Stimulated activated CD8-positive, alpha-beta memory T cell treated with anti-CD3 and anti-CD28 coated beads, Interleukin-4, amount 100 ng/mL, for 48 hours (primary cell): Measurements from ENCODE around the gene CCDC92B.
"Not testable (repeated sequence)": the region's sequence is repeated elsewhere in the genome, so short reads cannot be mapped to it uniquely, and the experiment has no call there.

Source experiments
- DNase-seq: peaks from one replicate; pipeline ENCODE4 v3.0.0-alpha.2; 2020

The CCDC92B gene

GRCh38 chr17:2749058-2749783 is at the start of gene CCDC92B:
Gene CCDC92B (minus strand): TSS chr17:2749652. CDS start chr17:2735145, 14,507 bp downstream.
- DNase-seq: no peak

- no peak for DNase-seq
Observed at GRCh38 chr17:2798678-2799077, 49.2 kb upstream of the CCDC92B start.

DNA sequence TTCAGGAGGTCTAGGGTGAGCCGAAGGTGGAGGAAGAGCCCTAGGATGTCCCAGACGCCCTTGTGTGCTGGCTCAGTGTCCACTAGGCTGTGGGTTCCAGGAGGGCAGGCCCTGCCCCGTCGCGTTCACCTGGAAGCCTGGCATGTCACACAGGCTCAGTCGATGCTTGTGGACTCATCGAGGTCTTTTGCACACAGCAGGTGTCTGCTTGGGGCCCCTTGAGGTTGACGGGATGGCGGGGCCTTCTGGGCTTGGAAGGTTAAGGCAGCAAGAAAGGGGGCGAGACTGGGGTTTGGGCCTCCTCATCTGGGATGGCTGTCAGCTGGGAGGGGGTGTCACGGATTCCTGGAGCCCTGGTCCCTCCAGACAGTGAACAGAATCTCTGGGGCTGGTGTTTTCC is 48.7 kb upstream of the CCDC92B start:
- DNase-seq: no peak

- DNase-seq: no peak
Observed at GRCh38 chr17:2797637-2798036, 48.2 kb upstream of the CCDC92B start.

DNA sequence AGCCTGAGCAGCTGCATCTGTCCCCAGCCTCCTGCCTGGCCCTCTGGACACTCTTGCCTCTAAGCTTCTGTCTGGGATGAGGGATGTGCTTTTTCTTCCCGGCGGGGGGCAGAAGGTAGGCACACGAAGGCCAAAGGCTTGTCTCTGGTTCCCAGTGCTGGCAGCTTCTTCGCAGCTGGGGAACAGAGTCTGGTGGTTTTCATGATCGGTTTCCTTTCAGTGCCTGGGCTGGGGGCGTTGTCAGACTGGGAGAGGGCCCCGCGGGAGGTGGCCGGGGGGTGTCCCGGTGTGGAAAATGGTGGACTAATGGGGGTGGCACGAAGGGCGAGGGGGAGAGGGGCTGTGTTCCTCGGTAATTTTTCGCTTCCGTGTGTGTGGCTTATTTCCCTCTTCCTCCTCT is 47.8 kb upstream of the CCDC92B start:
- no peak for DNase-seq

DNA sequence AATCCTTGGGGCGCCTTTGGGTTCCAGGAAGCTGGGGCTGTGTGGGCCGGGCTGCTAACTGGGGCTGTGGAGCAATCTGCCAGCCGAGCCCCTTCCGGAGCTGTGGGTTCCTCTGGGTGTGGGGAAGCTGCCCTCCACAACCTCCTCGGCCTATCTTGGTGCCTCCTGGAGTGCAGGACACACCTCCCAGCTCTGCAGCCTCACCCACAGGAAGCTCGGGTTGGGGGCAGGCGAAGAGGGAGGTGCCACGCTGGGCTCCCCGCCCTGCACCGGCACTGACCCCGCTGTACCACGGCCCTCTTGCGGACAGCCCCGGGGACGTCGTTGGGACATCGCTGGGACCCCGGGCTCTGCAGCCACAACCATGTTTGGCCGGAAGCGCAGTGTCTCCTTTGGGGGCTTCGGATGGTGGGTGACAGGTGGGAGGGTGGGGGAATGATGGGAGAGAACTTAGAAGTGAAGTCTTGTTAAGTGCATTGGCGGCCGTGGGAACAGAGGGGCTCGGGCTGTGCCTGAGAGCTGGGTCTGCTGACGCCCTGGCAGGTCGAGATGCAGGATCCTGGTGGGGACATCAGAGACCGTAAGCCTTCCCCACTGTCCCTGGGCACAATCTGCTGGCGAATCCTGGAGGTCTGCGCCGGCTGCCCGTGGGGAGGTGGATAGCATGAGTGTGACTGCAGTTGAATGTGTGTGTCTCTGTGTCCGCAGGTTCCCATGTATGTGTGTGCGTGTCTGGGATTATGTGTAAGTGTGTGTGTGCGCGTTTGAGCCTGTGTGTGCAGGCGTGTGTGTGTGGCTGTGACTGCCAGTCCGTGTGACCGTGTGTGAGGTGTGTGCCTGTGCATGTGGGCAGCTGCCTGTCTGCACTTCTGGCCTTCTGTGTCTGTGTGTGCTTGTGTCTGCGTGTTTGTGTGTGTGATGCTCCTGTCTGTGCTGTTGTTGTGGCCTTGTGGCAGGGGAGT is 47.0 kb upstream of the CCDC92B start, which contains the start of gene RAP1GAP2:
Gene RAP1GAP2, plus strand, starts transcription at position 275 of the 962 bp plus-strand sequence. Its CDS starts 90 bp downstream, at position 365.
- DNase-seq: peak; percentile 67

- DNase-seq: no peak
Observed at GRCh38 chr17:2795441-2796163, 46.1 kb upstream of the CCDC92B start.

DNA sequence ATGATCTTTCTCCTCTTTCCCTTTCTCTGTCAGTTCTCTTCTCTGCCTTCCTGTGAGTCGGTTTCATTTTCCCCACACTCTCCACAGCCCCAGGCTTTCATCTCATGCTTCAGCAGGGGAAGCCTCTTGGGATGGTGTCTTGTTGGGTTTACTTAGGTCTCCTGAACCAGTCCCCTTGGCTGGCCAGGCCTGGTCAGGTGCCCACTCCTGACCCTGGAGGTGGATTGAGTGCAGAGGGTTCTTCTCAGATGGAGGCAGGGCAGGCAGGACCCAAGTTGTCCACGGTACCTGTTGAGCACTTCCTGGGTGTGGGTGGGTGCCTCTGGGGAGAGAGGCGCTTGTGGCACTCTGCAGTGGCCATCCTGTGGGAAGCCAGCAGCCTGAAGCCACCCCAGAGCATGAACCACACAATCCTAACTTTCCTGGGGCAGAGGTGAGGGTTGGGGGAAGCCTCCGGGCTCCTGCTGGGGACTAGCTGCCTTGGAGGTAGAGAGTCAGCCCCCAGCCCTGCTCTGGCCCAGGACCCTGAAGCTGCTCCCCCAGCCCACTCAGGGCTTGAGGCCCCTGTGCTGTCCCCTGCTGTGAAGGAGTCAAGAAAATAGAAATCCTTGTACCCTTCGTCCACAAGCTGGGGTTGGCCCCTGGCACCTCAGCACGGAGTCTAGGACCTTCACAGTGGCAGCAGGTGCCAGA is 44.8 kb upstream of the CCDC92B start:
- no peak for DNase-seq

- DNase-seq: peak; percentile 86
Observed at GRCh38 chr17:2792366-2793169, 43.1 kb upstream of the CCDC92B start.

GRCh38 chr17:2789700-2790099 is 40.2 kb upstream of the CCDC92B start:
- no peak for DNase-seq

- peak; percentile 96 for DNase-seq
Observed at GRCh38 chr17:2786176-2786881, 36.9 kb upstream of the CCDC92B start.

DNA sequence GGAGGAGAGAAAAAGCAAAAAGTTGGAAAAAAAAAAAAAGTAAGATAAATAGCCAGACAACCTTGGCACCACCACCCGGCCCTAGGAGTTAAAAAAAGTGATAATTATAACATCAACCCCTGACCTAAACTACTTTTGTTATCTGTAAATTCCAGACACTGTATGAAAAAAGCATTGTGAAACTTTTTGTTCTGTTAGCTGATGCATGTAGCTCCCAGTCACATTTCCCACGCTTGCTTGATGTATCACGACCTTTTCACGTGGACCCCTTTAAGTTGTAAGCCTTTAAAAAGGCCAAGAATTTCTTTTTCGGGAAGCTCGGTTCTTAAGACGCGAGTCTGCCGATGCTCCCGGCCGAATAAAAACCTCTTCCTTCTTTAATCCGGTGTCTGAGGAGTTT is 35.9 kb upstream of the CCDC92B start:
- DNase-seq: not testable (repeated sequence)

- no peak for DNase-seq
Observed at GRCh38 chr17:2784864-2785263, 35.4 kb upstream of the CCDC92B start.

- no peak for DNase-seq
Observed at GRCh38 chr17:2783310-2784030, 34.0 kb upstream of the CCDC92B start.

DNA sequence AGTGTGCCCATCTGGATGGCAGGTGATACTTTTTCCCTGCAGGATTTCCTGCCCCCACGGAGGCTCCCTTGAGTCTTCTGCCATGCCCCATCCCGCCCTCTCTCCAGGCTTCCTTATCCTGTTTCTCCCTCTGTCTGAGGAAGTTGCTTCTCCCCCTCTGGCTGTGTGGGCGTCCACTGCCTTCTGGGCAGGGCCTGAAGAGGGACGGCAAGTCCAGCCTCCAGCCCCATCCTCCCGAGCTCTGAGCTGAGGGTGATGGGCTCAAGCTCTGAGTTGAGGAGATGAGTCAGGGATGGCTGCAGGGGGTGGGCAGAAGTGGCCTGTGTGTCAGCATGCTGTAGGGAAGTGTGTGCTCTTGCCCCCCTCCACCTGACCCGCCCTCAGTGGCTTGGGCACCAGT is 32.6 kb upstream of the CCDC92B start:
- no peak for DNase-seq

- DNase-seq: not testable (repeated sequence)
Observed at GRCh38 chr17:2781598-2781997, 32.1 kb upstream of the CCDC92B start.

GRCh38 chr17:2780931-2781454 is 31.5 kb upstream of the CCDC92B start:
- no peak for DNase-seq

- no peak for DNase-seq
Observed at GRCh38 chr17:2780256-2780655, 30.8 kb upstream of the CCDC92B start.

GRCh38 chr17:2779545-2779944 is 30.1 kb upstream of the CCDC92B start:
- no peak for DNase-seq

DNA sequence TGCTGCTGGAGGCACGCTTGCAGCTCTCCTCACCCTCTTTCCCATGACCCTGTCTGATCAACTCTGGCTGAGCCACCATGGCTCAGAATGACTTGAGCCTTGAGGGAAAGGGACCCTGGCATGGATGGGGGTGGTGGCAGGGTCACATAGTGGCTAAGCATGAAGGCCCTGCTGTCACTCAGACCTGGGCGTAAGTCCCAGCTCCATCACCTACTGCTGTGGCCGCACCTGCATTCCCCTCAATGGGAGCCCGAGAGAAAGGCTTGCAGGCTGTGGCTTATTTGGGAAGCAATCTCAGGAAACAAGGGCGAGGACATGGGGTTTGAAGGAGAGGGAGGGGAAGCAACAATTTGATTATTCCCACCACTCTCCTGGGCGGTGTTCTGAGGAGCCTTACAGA is 29.0 kb upstream of the CCDC92B start:
- no peak for DNase-seq
